Raji (cell line): ENCODE measurements around the gene MARCHF10.

Source experiments
- POLR2A ChIP-seq: IDR thresholded peaks from 2 replicates; pipeline ENCODE4 v1.6.1; 2011; ENCODE audit warnings: low read depth, low read length, control low read depth; ENCODE audit not compliant: insufficient read depth

The MARCHF10 gene

GRCh38 chr17:62775876-62776275 lies 32.2 kb downstream of the MARCHF10 start:
- TF ChIP-seq POLR2A, result no peak

GRCh38 chr17:62774338-62774737 lies 33.8 kb downstream of the MARCHF10 start:
- TF ChIP-seq POLR2A, result no peak

GRCh38 chr17:62767997-62768396 lies 40.1 kb downstream of the MARCHF10 start:
- no peak for TF ChIP-seq POLR2A

- TF ChIP-seq POLR2A, result no peak
These were observed 42.8 kb downstream of the MARCHF10 start for GRCh38 chr17:62765351-62765750.

GRCh38 chr17:62763891-62764600 lies 44.1 kb downstream of the MARCHF10 start:
- no peak for TF ChIP-seq POLR2A

- no peak for TF ChIP-seq POLR2A
These were observed 46.2 kb downstream of the MARCHF10 start for GRCh38 chr17:62761884-62762283.

- TF ChIP-seq POLR2A, result no peak
These were observed 47.2 kb downstream of the MARCHF10 start for GRCh38 chr17:62760945-62761267.

GRCh38 chr17:62760059-62760944 lies 47.8 kb downstream of the MARCHF10 start:
- no peak for TF ChIP-seq POLR2A

- no peak for TF ChIP-seq POLR2A
These were observed 50.6 kb downstream of the MARCHF10 start for GRCh38 chr17:62757500-62757951.

- TF ChIP-seq POLR2A, result no peak
These were observed 51.9 kb downstream of the MARCHF10 start for GRCh38 chr17:62756198-62756597.

GRCh38 chr17:62755141-62755851 lies 52.8 kb downstream of the MARCHF10 start:
- TF ChIP-seq POLR2A, result no peak

- no peak for TF ChIP-seq POLR2A
These were observed 53.5 kb downstream of the MARCHF10 start for GRCh38 chr17:62754631-62755030.

- TF ChIP-seq POLR2A, result no peak
These were observed 54.6 kb downstream of the MARCHF10 start for GRCh38 chr17:62753562-62753961.

GRCh38 chr17:62751060-62751691 lies 56.9 kb downstream of the MARCHF10 start:
- no peak for TF ChIP-seq POLR2A

- no peak for TF ChIP-seq POLR2A
These were observed 57.5 kb downstream of the MARCHF10 start for GRCh38 chr17:62750631-62751051.
